ENCODE data around the gene AKT3.

AKT3 gene

GRCh38 chr1:243550276-243550675, 299.8 kb downstream of the AKT3 start:
- DNase-seq (ENCODE audit: low spot score), result no peak

DNA sequence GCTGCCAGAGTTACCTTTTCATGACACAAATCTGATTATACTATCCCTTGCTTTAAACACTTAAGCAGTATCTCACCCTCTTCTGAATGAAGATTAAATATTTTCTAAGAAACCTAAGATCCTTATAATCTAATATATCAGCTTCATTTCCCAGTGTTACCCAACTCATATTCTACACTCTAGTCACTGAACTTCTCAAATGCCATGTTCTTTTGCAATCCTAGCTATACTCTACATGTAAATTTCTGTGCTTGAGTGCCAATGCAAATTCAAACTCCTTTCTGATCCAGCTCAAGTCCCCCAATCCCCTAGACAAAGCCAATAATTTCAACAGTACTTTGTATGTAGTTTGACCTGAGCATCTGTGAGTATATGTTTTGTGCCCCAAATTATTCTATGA, 300.3 kb downstream of the AKT3 start:
- no peak for DNase-seq (ENCODE audit: low spot score)

GRCh38 chr1:243549108-243549507, 300.9 kb downstream of the AKT3 start:
- no peak for DNase-seq (ENCODE audit: low spot score)

DNA sequence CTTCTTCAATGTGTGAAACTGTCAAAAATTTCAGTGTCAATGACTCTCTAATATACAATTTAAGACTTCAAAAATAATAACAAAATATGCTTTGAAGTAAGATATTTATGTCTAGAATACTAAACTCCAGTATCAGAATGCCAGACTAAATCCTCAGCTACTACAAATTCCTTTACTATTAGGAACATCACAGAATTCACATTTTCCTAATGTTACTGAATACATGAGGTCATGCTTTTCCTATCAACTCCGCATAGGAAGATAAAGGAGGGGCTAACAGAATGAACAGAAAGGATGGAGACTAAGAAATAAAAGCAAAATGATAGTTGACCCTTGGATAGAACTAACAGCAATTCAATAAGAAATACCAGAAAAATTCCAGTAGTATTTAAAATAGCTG, 301.5 kb downstream of the AKT3 start:
- no peak for DNase-seq (ENCODE audit: low spot score)

GRCh38 chr1:243547891-243548290, 302.2 kb downstream of the AKT3 start:
- no peak for DNase-seq (ENCODE audit: low spot score)

DNA sequence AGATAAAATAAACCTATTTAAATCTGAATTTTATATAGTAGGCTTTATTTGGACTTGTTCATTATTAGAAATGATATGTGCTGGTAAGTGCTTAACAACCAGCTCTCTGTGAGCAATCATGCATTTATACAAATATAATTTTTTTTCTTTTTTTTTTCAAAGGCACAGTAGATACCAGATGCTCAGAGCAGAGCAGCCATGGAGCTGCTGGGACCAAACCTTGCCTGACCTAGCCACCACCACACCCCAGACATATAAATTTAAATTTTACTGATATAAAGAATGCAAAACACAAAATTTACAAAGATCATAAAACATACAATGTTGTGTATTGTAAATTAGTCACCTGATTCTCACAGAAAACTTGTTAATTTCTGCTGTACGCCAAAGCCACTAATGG, 303.6 kb downstream of the AKT3 start:
- no peak for DNase-seq (ENCODE audit: low spot score)

DNA sequence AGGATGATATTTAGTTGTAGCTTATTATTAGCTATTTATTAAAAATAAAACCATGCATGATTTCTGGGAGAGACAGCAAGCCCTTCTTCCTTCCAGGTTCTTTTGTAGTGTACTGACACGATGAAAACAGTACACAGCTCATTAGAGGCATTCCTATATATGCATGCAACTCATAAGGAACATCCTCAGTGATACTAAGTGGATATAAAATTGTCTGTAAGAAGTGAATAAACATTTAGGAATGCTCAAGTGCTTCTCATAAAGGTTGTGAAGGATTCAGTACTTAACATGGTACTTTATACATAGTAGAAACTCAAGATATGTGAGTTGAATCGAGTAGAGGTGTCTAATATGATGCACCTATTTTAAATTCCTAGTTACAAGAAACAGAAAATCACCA, 306.5 kb downstream of the AKT3 start:
- DNase-seq (ENCODE audit: low spot score), result no peak

- no peak for DNase-seq (ENCODE audit: low spot score)
Measured at GRCh38 chr1:243542739-243543415, 307.2 kb downstream of the AKT3 start.

GRCh38 chr1:243539636-243540035, 310.4 kb downstream of the AKT3 start:
- no peak for DNase-seq (ENCODE audit: low spot score)

- DNase-seq (ENCODE audit: low spot score), result no peak
Measured at GRCh38 chr1:243535014-243535413, 315.0 kb downstream of the AKT3 start.

DNA sequence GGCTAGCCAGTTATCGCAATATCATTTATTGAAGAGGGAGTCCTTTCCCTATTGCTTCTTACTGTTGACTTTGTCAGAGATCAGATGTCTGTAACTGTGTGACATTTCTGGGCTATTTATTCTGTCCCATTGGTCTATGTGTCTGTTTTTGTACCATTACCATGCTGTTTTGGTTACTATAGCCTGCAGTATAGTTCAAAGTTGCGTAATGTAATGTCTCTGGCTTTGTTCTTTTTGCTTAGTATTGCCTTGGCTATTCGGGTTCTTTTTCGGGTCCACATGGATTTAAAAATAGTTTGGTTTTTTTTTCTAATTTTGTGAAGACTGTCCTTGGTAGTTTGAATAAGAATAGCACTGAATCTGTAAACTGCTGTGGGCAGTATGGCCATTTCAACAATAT, 320.5 kb downstream of the AKT3 start:
- no peak for DNase-seq (ENCODE audit: low spot score)

- DNase-seq (ENCODE audit: low spot score), result no peak
Measured at GRCh38 chr1:243528459-243529121, 321.5 kb downstream of the AKT3 start.

GRCh38 chr1:243526180-243526579, 323.9 kb downstream of the AKT3 start:
- no peak for DNase-seq (ENCODE audit: low spot score)

DNA sequence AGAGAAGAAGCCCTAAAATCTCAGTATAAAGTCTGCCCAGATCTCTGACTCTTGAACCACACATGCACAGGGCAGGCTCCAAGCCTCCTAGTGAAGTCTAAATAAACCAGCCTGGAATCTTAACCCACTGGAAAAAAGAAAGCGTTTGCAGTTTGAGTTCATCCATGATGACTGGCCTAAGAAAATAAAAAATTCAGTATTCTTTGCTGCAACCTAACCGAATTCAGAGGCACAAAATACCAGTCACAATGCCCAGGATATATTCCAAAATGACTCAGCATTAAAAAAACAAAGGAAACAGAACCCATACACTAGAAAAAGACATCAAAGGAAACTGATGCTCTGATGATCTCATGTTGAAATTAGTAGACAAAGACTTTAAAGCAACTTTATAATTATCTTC, 325.0 kb downstream of the AKT3 start:
- DNase-seq (ENCODE audit: low spot score), result no peak

- DNase-seq (ENCODE audit: low spot score), result no peak
Measured at GRCh38 chr1:243523766-243524165, 326.3 kb downstream of the AKT3 start.

- no peak for DNase-seq (ENCODE audit: low spot score)
Measured at GRCh38 chr1:243520831-243521230, 329.2 kb downstream of the AKT3 start.

GRCh38 chr1:243514927-243515326, 335.1 kb downstream of the AKT3 start:
- DNase-seq (ENCODE audit: low spot score), result no peak

DNA sequence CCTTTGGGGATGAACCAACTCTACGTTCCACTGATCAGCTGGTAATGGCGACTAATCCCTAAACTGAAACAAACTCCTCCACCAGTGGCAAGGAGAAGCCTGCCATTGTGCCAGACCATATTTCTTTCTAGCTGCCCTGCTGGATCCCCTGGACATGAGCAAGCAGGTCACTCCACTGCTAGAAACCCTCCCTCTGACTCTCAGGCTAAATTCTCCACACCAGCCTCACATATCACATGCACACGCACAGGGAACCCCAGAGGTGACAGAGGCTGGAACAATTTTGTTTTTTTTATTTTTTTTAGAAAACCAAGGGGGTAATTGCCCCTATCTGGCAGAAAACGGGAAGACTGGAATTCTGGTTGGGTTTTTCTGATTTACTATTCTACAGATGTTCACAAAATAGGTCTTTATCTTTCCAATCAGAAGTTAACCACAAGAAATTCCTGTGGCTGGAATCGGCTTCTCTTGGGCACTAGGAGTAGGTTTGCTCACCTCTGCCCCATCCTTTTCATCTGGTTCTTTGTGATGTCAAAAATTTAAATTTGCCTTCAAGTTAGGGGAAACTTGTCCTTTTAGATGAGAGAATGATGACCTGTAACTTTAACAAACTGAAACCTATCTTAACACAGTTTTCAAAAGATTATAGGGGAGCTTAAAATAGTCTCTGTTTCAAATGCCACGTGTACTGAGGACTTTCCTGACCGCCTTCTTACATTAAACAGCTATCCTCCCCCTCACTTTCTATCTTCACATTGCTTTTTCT, 336.1 kb downstream of the AKT3 start:
- DNase-seq (ENCODE audit: low spot score), result no peak

- DNase-seq (ENCODE audit: low spot score), result no peak
Measured at GRCh38 chr1:243510928-243511327, 339.1 kb downstream of the AKT3 start.

DNA sequence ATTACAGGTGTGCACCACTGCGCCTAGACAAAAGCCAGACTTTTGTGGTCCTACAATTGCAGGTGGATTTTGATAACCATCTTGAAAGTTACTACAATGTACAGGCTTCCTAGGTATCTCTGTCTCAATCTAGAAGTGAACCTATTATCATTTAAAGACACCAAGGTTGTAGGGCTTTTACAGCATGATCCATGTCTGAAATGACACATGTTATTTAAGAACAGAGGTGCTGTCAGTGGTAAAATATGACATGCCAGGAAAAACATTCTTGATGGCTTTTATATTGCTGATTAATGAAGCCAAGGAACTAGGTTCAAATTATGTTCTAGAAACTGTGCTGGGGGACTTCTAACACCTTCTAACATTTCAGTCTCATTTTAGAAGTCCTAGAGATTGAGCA, 341.1 kb downstream of the AKT3 start:
- DNase-seq (ENCODE audit: low spot score), result no peak

DNA sequence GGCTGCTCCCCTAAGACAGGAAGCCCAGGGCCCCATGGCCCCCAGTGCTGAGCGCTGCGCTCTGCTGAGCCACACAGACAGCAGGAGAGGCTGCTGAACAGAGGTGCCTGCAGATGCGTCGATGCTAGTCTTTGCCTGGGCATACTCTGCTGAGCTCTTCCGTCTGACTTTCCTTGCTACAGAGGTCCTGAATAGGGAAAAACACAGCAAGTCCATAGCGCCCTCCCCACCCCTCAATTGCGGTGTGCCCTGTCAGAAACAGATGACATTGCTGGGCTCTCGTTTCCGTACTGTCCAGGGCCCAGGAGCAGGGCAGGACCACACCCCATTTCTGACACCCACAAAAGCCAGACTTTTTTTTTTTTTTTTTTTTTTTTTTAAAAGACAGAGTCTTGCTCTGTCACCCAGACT, 341.7 kb downstream of the AKT3 start:
- no peak for DNase-seq (ENCODE audit: low spot score)

GRCh38 chr1:243507672-243508302, 342.3 kb downstream of the AKT3 start:
- no peak for DNase-seq (ENCODE audit: low spot score)
